GM12878 (cell line): Measurements from ENCODE around the gene COL15A1. TPM values are rescaled to one million over a fixed set of nuclear protein-coding genes. Genes with fewer than 3 reads are reported as not detected.

Experiments used
- ATAC-seq: fragments of 200-7000 bp; cut with Tn5 transposase; 3 replicates; pipeline ENCODE4 v1.9.1; 2020; ENCODE audit warnings: mild to moderate bottlenecking, moderate library complexity
- BruUV-seq: library from RNA; stranded (reverse); fragments of 400-500 nt; replicated peaks from 2 replicates; lab custom pipeline; 2021; lab: Mats Ljungman, UMichigan
- CTCF ChIA-PET: fragments of 300-600 bp; sonication (Branson Sonifier 250); formaldehyde crosslinking; extraction: SDS; loops from one replicate; lab custom pipeline; 2021; ENCODE audit warnings: inconsistent platforms; lab: Yijun Ruan, JAX
- POLR2A ChIA-PET: fragments of 350-600 bp; formaldehyde crosslinking; extraction: SDS; loops from one replicate; lab custom pipeline; 2021; ENCODE audit warnings: inconsistent platforms; lab: Charles Lee
- RAD21 ChIA-PET: fragments of 300-600 bp; sonication (Branson Sonifier 250); formaldehyde crosslinking; loops from one replicate; lab custom pipeline; 2023; ENCODE audit warnings: antibody characterized with exemption; ENCODE audit not compliant: unreplicated experiment; lab: Charles Lee
- SMC1A ChIA-PET: fragments of 300-600 bp; sonication (Branson Sonifier 250); formaldehyde crosslinking; loops from one replicate; lab custom pipeline; 2023; ENCODE audit not compliant: unreplicated experiment, uncharacterized antibody; lab: Charles Lee
- DNase-seq: peaks from one replicate; pipeline ENCODE4 v3.0.0-alpha.2; 2011; ENCODE audit warnings: low read depth, low spot score
- FAIRE-seq: peaks from 3 replicates; lab custom pipeline; 2011; peaks lifted over from hg19 to GRCh38; lab: Jason Lieb, UNC
- H2AFZ ChIP-seq: 2 replicates; pipeline ENCODE4 v1.6.0; 2011; ENCODE audit warnings: low read depth, low read length, control low read depth; ENCODE audit not compliant: control insufficient read depth
- H3K27ac ChIP-seq: 2 replicates; pipeline ENCODE4 v1.5.1; 2011; ENCODE audit warnings: control low read depth; ENCODE audit not compliant: control insufficient read depth, insufficient read depth
- H3K27me3 ChIP-seq, 2 experiments: replicated peaks in 1 of 2; 2 replicates each; pipeline versions ENCODE4 v1.6.0 to v1.6.1; 2011; ENCODE audit warnings: low read length in 1 of 2; ENCODE audit not compliant: control insufficient read depth in 2 of 2, insufficient read depth in 2 of 2
- H3K36me3 ChIP-seq, 2 experiments: 2 replicates each; pipeline ENCODE4 v1.5.1; 2011; ENCODE audit warnings: low read length in 1 of 2; ENCODE audit not compliant: control insufficient read depth in 2 of 2, insufficient read depth in 2 of 2
- H3K4me1 ChIP-seq: 2 replicates; pipeline ENCODE4 v1.6.1; 2011; ENCODE audit warnings: mild to moderate bottlenecking, low read length, moderate library complexity, mixed read lengths; ENCODE audit not compliant: control insufficient read depth, insufficient read depth
- H3K4me2 ChIP-seq: 2 replicates; pipeline ENCODE4 v1.6.0; 2011; ENCODE audit warnings: control low read depth; ENCODE audit not compliant: control insufficient read depth, insufficient read depth
- H3K4me3 ChIP-seq: fragments of 200-600 bp; sonication (generic); 2 replicates; pipeline ENCODE4 v1.5.1; 2016
- H3K79me2 ChIP-seq: 2 replicates; pipeline ENCODE4 v1.6.0; 2011; ENCODE audit warnings: low read length; ENCODE audit not compliant: control insufficient read depth, insufficient read depth
- H3K9ac ChIP-seq: 2 replicates; pipeline ENCODE4 v1.8.0; 2011; ENCODE audit warnings: low read length, control low read depth, mixed read lengths; ENCODE audit not compliant: control insufficient read depth, insufficient read depth
- H3K9me3 ChIP-seq: replicated peaks from 3 replicates; pipeline ENCODE4 v1.5.1; 2011; ENCODE audit warnings: mild to moderate bottlenecking, low read length; ENCODE audit not compliant: control insufficient read depth, insufficient read depth
- H4K20me1 ChIP-seq: 2 replicates; pipeline ENCODE4 v1.6.0; 2011; ENCODE audit not compliant: control insufficient read depth, insufficient read depth
- BHLHE40 ChIP-seq, 2 experiments: fragments of 450-650 bp in 1 of 2; IDR thresholded peaks; 2 replicates each; pipeline ENCODE4 v1.6.1; 2011 to 2017; ENCODE audit warnings: low read depth in 2 of 2, borderline replicate concordance in 1 of 2, improper control_type of control experiment in 1 of 2, low read length in 1 of 2, mild to moderate bottlenecking in 1 of 2
- BMI1 ChIP-seq: fragments of 450-650 bp; IDR thresholded peaks from 2 replicates; pipeline ENCODE4 v1.6.1; 2016; ENCODE audit warnings: mild to moderate bottlenecking, moderate library complexity, borderline replicate concordance
- E2F4 ChIP-seq: IDR thresholded peaks from 2 replicates; pipeline ENCODE4 v1.6.1; 2012; ENCODE audit warnings: low read depth, low read length, improper control_type of control experiment
- EGR1 ChIP-seq, 2 experiments: IDR thresholded peaks; 1 replicate in 1 of 2; 2 replicates in 1 of 2; pipeline ENCODE4 v1.6.1; 2011 to 2012; ENCODE audit warnings: low read depth in 2 of 2, low read length in 2 of 2, borderline replicate concordance in 1 of 2, mild to moderate bottlenecking in 1 of 2, moderate library complexity in 1 of 2
- GABPA ChIP-seq: IDR thresholded peaks from 2 replicates; pipeline ENCODE4 v1.6.1; 2014; ENCODE audit warnings: antibody characterized with exemption, low read depth, mild to moderate bottlenecking, inconsistent platforms
- HCFC1 ChIP-seq: fragments of 150-350 bp; IDR thresholded peaks from 2 replicates; pipeline ENCODE4 v1.6.1; 2014; ENCODE audit warnings: low read length
- IRF5 ChIP-seq: fragments of 450-650 bp; IDR thresholded peaks from 2 replicates; pipeline ENCODE4 v1.6.1; 2017; ENCODE audit warnings: borderline replicate concordance
- NFYB ChIP-seq: IDR thresholded peaks from 2 replicates; pipeline ENCODE4 v1.6.1; 2011; ENCODE audit warnings: low read depth, mild to moderate bottlenecking, low read length, improper control_type of control experiment, moderate library complexity; ENCODE audit not compliant: insufficient read depth
- NKRF ChIP-seq: fragments of 450-650 bp; conservative IDR thresholded peaks from 2 replicates; pipeline ENCODE4 v1.6.1; 2017; ENCODE audit warnings: mild to moderate bottlenecking, moderate library complexity
- NRF1 ChIP-seq: conservative IDR thresholded peaks from 2 replicates; pipeline ENCODE4 v1.6.1; 2011; ENCODE audit warnings: mild to moderate bottlenecking, low read depth, low read length, improper control_type of control experiment
- PKNOX1 ChIP-seq: fragments of 450-650 bp; IDR thresholded peaks from 2 replicates; pipeline ENCODE4 v1.6.1; 2016; ENCODE audit warnings: mild to moderate bottlenecking
- PML ChIP-seq: IDR thresholded peaks from 2 replicates; pipeline ENCODE4 v1.6.1; 2012; ENCODE audit warnings: low read length, inconsistent platforms
- RELA ChIP-seq: fragments of 450-650 bp; IDR thresholded peaks from 2 replicates; pipeline ENCODE4 v1.8.0; 2014; ENCODE audit warnings: borderline replicate concordance; ENCODE audit not compliant: partially characterized antibody
- SIX5 ChIP-seq: IDR thresholded peaks from 2 replicates; pipeline ENCODE4 v1.6.1; 2011; ENCODE audit warnings: mild to moderate bottlenecking, low read depth, low read length, moderate library complexity; ENCODE audit not compliant: severe bottlenecking
- SUZ12 ChIP-seq: fragments of 200-600 bp; sonication (generic); IDR thresholded peaks from one replicate; pipeline ENCODE4 v1.6.1; 2018; ENCODE audit warnings: antibody characterized with exemption, mild to moderate bottlenecking; ENCODE audit not compliant: unreplicated experiment
- YY1 ChIP-seq: IDR thresholded peaks from 2 replicates; pipeline ENCODE4 v1.6.1; 2011; ENCODE audit warnings: low read depth, mild to moderate bottlenecking, low read length
- ZBED1 ChIP-seq: IDR thresholded peaks from 2 replicates; pipeline ENCODE4 v1.6.1; 2016; ENCODE audit warnings: borderline replicate concordance
- WGBS: methylation state at CpG from one replicate; pipeline ENCODE4 v1.1.6; 2016; ENCODE audit warnings: low lambda C conversion rate; ENCODE audit not compliant: insufficient replicate concordance, insufficient coverage; ENCODE audit errors: missing lambda C conversion rate; 5-methylcytosine and 5-hydroxymethylcytosine counted together
- in situ Hi-C: fragments of 300-500 bp; cut with MboI; formaldehyde crosslinking; loops from 9 replicates; pipeline ENCODE4 v1.14.3; 2018; ENCODE audit warnings: mixed read lengths
- intact Hi-C: fragments of 100-400 bp; cut with micrococcal nuclease; formaldehyde crosslinking; loops from one replicate; pipeline ENCODE4 v1.14.2; 2022; ENCODE audit not compliant: unreplicated experiment
- polyA plus RNA-seq, 11 experiments: library from polyadenylated mRNA; depleted of rRNA in 4 of 11; unstranded in 6 of 11; stranded (reverse) in 5 of 11; fragments of >200 nt; fragmentation: Nextera tagmentation in 4 of 11; fragmentation: Illumina TruSeq in 1 of 11; extraction: Ambion mirVana in 4 of 11; extraction: Trizol in 1 of 11; gene quantifications; 1 replicate in 1 of 11; 2 replicates in 10 of 11; pipeline versions ENCODE4 v1.2.1 to v1.2.3, GENCODE V29; 2011 to 2016; ENCODE audit warnings: inconsistent platforms in 2 of 11, missing spikeins in 2 of 11, low read depth in 1 of 11
- total RNA-seq, 4 experiments: library from RNA; depleted of rRNA in 3 of 4; stranded (reverse); fragments of >200 nt in 3 of 4; fragmentation: Illumina TruSeq in 1 of 4; extraction: Trizol in 1 of 4; gene quantifications; 2 replicates each; pipeline versions ENCODE4 v1.2.1 to v1.2.3, GENCODE V29; 2013 to 2021
- TF ChIP-seq, protein P1 (sequence below): fragments of 150-350 bp; IDR thresholded peaks from 2 replicates; pipeline ENCODE4 v1.6.1; 2014; ENCODE audit warnings: mild to moderate bottlenecking, low read depth, low read length

COL15A1 gene
- total and polyA plus RNA-seq, 10 of the 15 experiments (the other 5 are each of a cell fraction or from before 2014, with no cell fraction given) = 0.01 to 0.28 (median 0.06) TPM; not detected in 2

DNA sequence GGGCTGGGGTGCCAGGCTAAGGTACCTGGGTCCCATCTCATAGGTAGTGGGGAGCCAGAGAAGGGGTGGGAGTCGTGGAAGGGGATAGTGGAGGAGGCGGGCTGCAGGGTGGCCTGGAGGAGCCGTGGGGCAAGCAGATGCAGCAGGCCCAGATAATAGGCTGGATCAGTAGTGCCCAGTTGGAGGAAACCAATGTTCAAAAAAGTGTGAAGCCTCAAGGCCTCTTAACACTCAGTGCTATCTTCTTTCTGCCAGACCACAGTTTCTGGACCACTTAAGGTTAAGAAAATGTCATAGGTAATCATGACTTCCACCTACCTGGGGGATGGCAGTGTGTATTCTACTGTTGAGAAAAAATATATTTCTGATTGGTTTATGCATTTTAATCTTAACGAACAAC lies 97.9 kb downstream of the COL15A1 start:
- Histone ChIP-seq H3K36me3 (no peaks in the 10 kb centered on the region), H2AFZ (no peak overlapping the region), H4K20me1 (no peaks in the 10 kb centered on the region), H3K4me1 (no peaks in the 10 kb centered on the region), H3K27me3 (no peaks in the 10 kb centered on the region), H3K4me2 (no peak overlapping the region), H3K79me2 (no peaks in the 10 kb centered on the region), H3K4me3 (no peak overlapping the region), H3K27ac (no peak overlapping the region), H3K9ac (no peak overlapping the region), H3K9me3 (no peaks in the 10 kb centered on the region)
- 32% methylated on average over 4 of the region's 4 CpGs for WGBS
- CTCF ChIA-PET = interaction anchor here (1.4 kb wide), 1 partner anchor 45 kb away, joined by 4 read pairs; no protein-coding TSS in a partner anchor
- DNase-seq (no peak), FAIRE-seq (no peak), ATAC-seq (no peak)
- SMC1A ChIA-PET = interaction anchor here (1.0 kb wide), 1 partner anchor 40 kb away, joined by 4 read pairs; no protein-coding TSS in a partner anchor
- in situ Hi-C loops = no loop called here
- intact Hi-C loops = no loop called here
- RAD21 ChIA-PET = no interaction called here
- BruUV-seq = no TSS peak
- POLR2A ChIA-PET = no interaction called here
- TF ChIP-seq BMI1 = no peak
- no peak for TF ChIP-seq YY1
- TF ChIP-seq NKRF = no peak
- TF ChIP-seq EGR1 (IDR thresholded peaks at IDR 0.05; ENCODE audit: borderline replicate concordance in 1 of 2, low read depth in 2 of 2, low read length in 2 of 2) = no peak
- TF ChIP-seq, protein P1, sequence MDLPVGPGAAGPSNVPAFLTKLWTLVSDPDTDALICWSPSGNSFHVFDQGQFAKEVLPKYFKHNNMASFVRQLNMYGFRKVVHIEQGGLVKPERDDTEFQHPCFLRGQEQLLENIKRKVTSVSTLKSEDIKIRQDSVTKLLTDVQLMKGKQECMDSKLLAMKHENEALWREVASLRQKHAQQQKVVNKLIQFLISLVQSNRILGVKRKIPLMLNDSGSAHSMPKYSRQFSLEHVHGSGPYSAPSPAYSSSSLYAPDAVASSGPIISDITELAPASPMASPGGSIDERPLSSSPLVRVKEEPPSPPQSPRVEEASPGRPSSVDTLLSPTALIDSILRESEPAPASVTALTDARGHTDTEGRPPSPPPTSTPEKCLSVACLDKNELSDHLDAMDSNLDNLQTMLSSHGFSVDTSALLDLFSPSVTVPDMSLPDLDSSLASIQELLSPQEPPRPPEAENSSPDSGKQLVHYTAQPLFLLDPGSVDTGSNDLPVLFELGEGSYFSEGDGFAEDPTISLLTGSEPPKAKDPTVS = no peak
- TF ChIP-seq IRF5 = no peak
- no peak for TF ChIP-seq ZBED1
- TF ChIP-seq SUZ12 = no peak
- TF ChIP-seq PML = no peak
- TF ChIP-seq HCFC1 = no peak
- no peak for TF ChIP-seq BHLHE40 (IDR thresholded peaks at IDR 0.05; ENCODE audit: borderline replicate concordance in 1 of 2, low read depth in 2 of 2, low read length in 1 of 2)
- no peak for TF ChIP-seq NFYB
- TF ChIP-seq E2F4 = no peak
- TF ChIP-seq RELA = no peak
- no peak for TF ChIP-seq PKNOX1
- TF ChIP-seq GABPA = no peak
- TF ChIP-seq NRF1 = no peak
- no peak for TF ChIP-seq SIX5
